Astrocyte (in vitro differentiated cells and primary cell): ENCODE results near the gene CCDC136. TPM values are rescaled to one million over a fixed set of nuclear protein-coding genes. Genes with fewer than 3 reads are reported as not detected.

Experiments
- DNase-seq: peaks from one replicate; pipeline ENCODE4 v3.0.0-alpha.2; 2010; ENCODE audit warnings: low read depth
- FAIRE-seq: peaks from 2 replicates; lab custom pipeline; 2011; peaks lifted over from hg19 to GRCh38; lab: Jason Lieb, UNC
- H2AFZ ChIP-seq: 2 replicates; pipeline ENCODE4 v1.6.0; 2012; ENCODE audit warnings: low read depth, low read length, inconsistent platforms
- H3K27ac ChIP-seq: 2 replicates; pipeline ENCODE4 v1.5.1; 2011; ENCODE audit warnings: low read depth, low read length, inconsistent platforms
- H3K27me3 ChIP-seq: 2 replicates; pipeline ENCODE4 v1.6.0; 2011; ENCODE audit warnings: low read length, inconsistent platforms; ENCODE audit not compliant: insufficient read depth
- H3K36me3 ChIP-seq: 2 replicates; pipeline ENCODE4 v1.5.1; 2011; ENCODE audit warnings: low read length, inconsistent platforms; ENCODE audit not compliant: insufficient read depth
- H3K4me1 ChIP-seq: 2 replicates; pipeline ENCODE4 v1.5.1; 2011; ENCODE audit warnings: low read length, inconsistent platforms; ENCODE audit not compliant: insufficient read depth
- H3K4me2 ChIP-seq: 2 replicates; pipeline ENCODE4 v1.6.0; 2012; ENCODE audit warnings: low read length, inconsistent platforms
- H3K4me3 ChIP-seq: 2 replicates; pipeline ENCODE4 v1.5.1; 2011; ENCODE audit warnings: low read depth, mild to moderate bottlenecking, low read length, inconsistent platforms; ENCODE audit not compliant: insufficient read depth
- H3K79me2 ChIP-seq: 2 replicates; pipeline ENCODE4 v1.6.0; 2012; ENCODE audit warnings: mild to moderate bottlenecking, low read length, inconsistent platforms; ENCODE audit not compliant: insufficient read depth
- H3K9ac ChIP-seq: 2 replicates; pipeline ENCODE4 v1.6.0; 2012; ENCODE audit warnings: mild to moderate bottlenecking, low read length, inconsistent platforms
- H3K9me3 ChIP-seq: 2 replicates; pipeline ENCODE4 v1.5.1; 2012; ENCODE audit warnings: low read depth, mild to moderate bottlenecking, low read length, inconsistent platforms; ENCODE audit not compliant: insufficient read depth
- H4K20me1 ChIP-seq: 2 replicates; pipeline ENCODE4 v1.6.0; 2012; ENCODE audit warnings: low read length, inconsistent platforms; ENCODE audit not compliant: insufficient read depth
- H3K27ac Mint-ChIP-seq: one replicate; pipeline ENCODE4 v1.8.0; 2021; ENCODE audit warnings: mild to moderate bottlenecking, mixed read lengths; ENCODE audit not compliant: unreplicated experiment
- H3K27me3 Mint-ChIP-seq: one replicate; pipeline ENCODE4 v1.8.0; 2021; ENCODE audit warnings: low read depth, mixed read lengths; ENCODE audit not compliant: unreplicated experiment
- H3K36me3 Mint-ChIP-seq: one replicate; pipeline ENCODE4 v1.8.0; 2021; ENCODE audit warnings: low read depth, mixed read lengths; ENCODE audit not compliant: unreplicated experiment
- H3K4me1 Mint-ChIP-seq: one replicate; pipeline ENCODE4 v1.8.0; 2021; ENCODE audit warnings: low read depth, mixed read lengths; ENCODE audit not compliant: unreplicated experiment
- H3K4me3 Mint-ChIP-seq: one replicate; pipeline ENCODE4 v1.8.0; 2021; ENCODE audit warnings: mild to moderate bottlenecking, moderate library complexity, mixed read lengths; ENCODE audit not compliant: unreplicated experiment
- H3K9me3 Mint-ChIP-seq: one replicate; pipeline ENCODE4 v1.8.0; 2021; ENCODE audit warnings: mild to moderate bottlenecking, mixed read lengths; ENCODE audit not compliant: unreplicated experiment
- EZH2 ChIP-seq: IDR thresholded peaks from 2 replicates; pipeline ENCODE4 v1.6.1; 2012; ENCODE audit warnings: mild to moderate bottlenecking, low read length, inconsistent platforms; ENCODE audit not compliant: insufficient read depth
- total RNA-seq: library from RNA; stranded (reverse); gene quantifications from 2 replicates; pipeline ENCODE4 v1.2.1, GENCODE V29; 2021
- TF ChIP-seq, protein P1 (sequence below): IDR thresholded peaks from 2 replicates; pipeline ENCODE4 v1.5.1; 2011; ENCODE audit warnings: low read depth, mild to moderate bottlenecking, inconsistent platforms, low read length, moderate library complexity; ENCODE audit not compliant: insufficient read depth

CCDC136 gene
- total RNA-seq, 1 donor from 2014 or later = 14.9 TPM

- Mint-ChIP-seq H3K4me1 (peaks cover 40% of the 10 kb centered on the region), H3K27ac (peak overlapping the region; percentile 81), H3K27me3 (no peaks in the 10 kb centered on the region), H3K9me3 (no peaks in the 10 kb centered on the region), H3K4me3 (peak overlapping the region; percentile 95), H3K36me3 (peaks cover 9% of the 10 kb centered on the region)
- Histone ChIP-seq H4K20me1 (peaks cover 51% of the 10 kb centered on the region), H3K27ac (peak overlapping the region; percentile 90), H3K4me1 (peaks cover 68% of the 10 kb centered on the region), H3K36me3 (peaks cover 9% of the 10 kb centered on the region), H3K4me3 (peak overlapping the region; percentile 93), H3K79me2 (peaks cover 58% of the 10 kb centered on the region), H3K9me3 (no peaks in the 10 kb centered on the region), H2AFZ (peak overlapping the region; percentile 46), H3K4me2 (peak overlapping the region; percentile 99), H3K27me3 (no peaks in the 10 kb centered on the region), H3K9ac (peak overlapping the region; percentile 93)
- peak; percentile 74 for DNase-seq
- TF ChIP-seq EZH2 = no peak
- TF ChIP-seq, protein P1, sequence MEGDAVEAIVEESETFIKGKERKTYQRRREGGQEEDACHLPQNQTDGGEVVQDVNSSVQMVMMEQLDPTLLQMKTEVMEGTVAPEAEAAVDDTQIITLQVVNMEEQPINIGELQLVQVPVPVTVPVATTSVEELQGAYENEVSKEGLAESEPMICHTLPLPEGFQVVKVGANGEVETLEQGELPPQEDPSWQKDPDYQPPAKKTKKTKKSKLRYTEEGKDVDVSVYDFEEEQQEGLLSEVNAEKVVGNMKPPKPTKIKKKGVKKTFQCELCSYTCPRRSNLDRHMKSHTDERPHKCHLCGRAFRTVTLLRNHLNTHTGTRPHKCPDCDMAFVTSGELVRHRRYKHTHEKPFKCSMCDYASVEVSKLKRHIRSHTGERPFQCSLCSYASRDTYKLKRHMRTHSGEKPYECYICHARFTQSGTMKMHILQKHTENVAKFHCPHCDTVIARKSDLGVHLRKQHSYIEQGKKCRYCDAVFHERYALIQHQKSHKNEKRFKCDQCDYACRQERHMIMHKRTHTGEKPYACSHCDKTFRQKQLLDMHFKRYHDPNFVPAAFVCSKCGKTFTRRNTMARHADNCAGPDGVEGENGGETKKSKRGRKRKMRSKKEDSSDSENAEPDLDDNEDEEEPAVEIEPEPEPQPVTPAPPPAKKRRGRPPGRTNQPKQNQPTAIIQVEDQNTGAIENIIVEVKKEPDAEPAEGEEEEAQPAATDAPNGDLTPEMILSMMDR = no peak
- no peak for FAIRE-seq
Observed at GRCh38 chr7:128831178-128831993, 39.6 kb downstream of the CCDC136 start.

DNA sequence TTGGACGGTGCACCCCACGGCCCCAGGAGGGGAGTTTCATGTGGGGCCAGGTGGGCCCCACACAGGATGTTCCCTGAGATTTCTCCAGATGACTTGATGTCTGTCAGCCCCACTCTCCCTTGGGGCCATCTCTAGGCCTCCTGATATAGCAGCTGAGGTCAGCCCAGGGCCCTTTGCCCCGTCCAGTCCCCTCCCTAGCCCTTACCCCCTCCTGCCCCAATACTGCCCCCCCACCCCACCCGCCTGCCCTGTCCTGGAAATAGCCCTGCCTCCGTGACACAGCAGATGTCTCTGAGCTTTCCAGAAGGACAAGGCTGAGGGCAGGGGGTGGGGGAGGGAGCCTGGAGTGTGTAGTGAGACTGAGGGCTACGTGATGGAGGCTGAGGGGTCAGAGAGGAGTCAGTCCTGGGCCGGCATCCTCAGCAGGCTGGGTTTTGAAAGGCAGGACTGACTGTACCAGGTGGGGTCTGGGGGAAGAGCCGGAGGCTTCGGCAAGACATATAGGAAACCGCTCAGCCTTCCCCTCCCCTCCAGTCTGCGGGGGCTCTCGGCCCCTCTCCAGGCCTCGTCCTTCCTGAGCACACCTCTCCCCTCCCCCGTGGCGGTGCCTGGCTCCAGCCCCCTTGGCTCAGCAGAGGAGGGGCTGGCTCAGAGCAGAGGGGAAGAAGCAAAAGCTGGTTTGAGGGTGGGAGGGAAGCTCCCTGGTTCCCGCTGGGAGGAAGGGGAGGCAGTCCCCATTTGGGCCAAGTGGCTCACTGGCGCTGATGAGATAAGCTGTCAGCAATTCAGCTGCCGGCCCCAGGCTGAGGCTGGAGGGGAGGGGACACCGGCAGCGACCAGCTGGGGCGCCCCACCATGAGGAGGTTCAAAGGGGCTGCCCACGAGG lies 40.5 kb downstream of the CCDC136 start:
- peaks cover 65% of the 10 kb centered on the region for H3K79me2 ChIP-seq
- DNase-seq = peak; percentile 45
- H3K27ac ChIP-seq = peak overlapping the region; percentile 90
- peaks cover 9% of the 10 kb centered on the region for H3K36me3 ChIP-seq
- H3K9ac ChIP-seq = peak overlapping the region; percentile 93
- Mint-ChIP-seq H3K4me3 (peak overlapping the region; percentile 95), H3K36me3 (peaks cover 11% of the 10 kb centered on the region), H3K9me3 (no peaks in the 10 kb centered on the region), H3K4me1 (peaks cover 33% of the 10 kb centered on the region), H3K27ac (peak overlapping the region; percentile 26), H3K27me3 (no peaks in the 10 kb centered on the region)
- peak overlapping the region; percentile 2 for H2AFZ ChIP-seq
- FAIRE-seq = no peak
- peak overlapping the region; percentile 93 for H3K4me3 ChIP-seq
- no peaks in the 10 kb centered on the region for H3K9me3 ChIP-seq
- peak overlapping the region; percentile 99 for H3K4me2 ChIP-seq
- H4K20me1 ChIP-seq = peaks cover 59% of the 10 kb centered on the region
- no peaks in the 10 kb centered on the region for H3K27me3 ChIP-seq
- no peak for TF ChIP-seq EZH2
- TF ChIP-seq, protein P1 = no peak
- peaks cover 69% of the 10 kb centered on the region for H3K4me1 ChIP-seq
